Fibroblast of skin of scalp (primary cell): Measurements from ENCODE around the gene SEMA5A.
A peak's percentile ranks its signal among the peaks of the same experiment; 100 is the strongest.

Experiments used
- DNase-seq: peaks from one replicate; pipeline ENCODE4 v3.0.0-alpha.2; 2013

SEMA5A gene

DNA sequence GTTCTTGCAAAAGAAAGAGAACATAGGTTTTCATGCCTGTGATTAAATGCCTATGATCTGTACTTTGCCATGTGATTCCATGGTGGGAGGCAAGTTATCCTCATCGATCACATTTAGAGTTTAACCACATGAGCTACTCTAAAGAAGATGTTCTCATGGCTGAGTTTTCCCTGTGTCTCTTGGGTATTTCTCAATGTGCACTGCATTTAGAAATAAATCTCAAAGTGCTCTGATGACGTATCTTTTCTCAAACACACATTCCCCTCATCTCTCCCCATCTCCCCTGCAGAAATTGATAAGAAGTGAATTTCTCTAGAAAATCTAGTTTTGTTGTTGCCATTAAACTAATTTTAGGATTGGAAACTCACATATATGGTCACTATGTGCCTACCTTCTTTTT is 282.2 kb downstream of the SEMA5A start:
- DNase-seq: no peak

DNA sequence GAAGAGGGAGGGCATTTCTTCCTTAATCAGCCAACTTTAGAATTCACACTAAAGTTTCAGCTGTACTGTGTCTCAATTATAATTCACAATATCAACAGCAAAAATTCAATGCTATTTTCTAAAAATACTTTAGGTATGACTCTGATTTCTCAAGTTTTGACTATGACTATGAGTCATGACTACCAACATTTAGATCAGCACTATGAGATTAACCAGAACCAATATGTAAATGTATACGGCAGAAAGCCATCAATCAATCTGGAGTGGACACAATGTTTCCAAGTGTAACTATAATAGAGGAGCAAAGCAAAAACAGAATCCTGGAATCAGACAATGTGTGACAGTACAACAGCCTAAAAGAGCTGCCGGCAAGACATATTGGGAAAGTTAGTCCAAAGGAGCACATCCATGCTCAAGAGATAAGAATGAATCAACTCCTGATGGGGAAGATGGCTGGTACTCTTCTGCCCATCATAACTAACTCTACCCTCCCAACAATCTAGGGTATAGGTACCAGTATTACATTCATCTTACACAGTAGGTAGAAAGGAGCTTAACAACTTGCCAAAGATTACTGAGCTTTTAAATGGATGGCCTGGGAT is 294.4 kb downstream of the SEMA5A start:
- peak; percentile 60 for DNase-seq

DNA sequence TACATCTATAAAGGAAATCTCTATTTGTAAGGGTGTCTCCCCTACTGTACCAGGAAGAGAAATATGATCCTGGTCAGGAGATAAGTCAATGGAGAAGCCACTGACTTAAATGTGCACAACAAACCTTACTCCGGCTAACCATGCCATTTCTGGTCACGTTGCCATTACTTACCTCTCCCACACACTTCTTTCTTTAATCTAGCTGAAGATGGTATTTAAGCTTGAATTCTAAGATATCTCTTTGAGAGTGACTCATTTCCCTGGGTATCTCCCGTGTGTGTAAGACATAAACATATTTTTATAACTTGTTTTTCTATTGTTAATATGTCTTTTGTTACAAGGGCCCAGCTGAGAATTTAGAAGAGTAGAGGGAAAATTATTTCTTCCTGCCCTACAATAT is 296.6 kb downstream of the SEMA5A start:
- DNase-seq: no peak

DNA sequence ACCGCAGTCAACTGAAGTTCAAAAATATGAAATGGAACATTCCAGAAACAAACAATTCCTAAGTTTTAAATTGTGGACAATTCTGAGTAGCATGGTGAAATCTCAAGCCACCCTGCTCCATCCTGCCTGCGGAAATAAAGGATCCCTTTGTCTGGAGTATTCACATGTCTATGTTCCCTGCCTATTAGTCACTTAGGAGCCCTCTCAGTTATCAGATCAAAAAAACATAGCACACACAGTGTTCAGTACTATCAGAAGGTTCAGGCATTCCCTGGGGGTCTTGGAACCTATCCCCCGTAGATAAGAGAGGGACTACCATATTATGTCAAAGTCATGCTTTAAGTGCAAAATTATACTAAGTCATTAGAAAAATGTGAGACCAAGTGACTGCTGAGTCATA is 300.8 kb downstream of the SEMA5A start:
- DNase-seq: no peak

DNA sequence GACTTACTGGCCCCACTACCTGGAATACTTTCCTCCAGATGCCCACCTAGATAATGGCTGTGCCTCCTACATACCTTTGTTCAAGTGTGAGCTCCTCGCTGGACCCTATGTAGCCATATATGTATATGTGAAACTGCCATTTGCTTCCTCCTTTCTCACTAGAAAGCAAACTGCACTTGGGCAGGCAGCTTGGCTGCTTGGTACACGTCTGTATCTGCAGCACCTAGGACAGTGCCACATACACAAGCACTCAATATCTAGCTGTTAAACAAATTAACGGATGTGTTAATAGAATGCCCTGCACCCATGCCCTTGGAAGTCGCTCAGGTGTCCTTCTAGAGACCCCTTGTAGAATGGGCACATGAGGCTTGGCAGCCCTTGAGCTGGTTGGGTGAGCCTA is 301.5 kb downstream of the SEMA5A start:
- DNase-seq: no peak

DNA sequence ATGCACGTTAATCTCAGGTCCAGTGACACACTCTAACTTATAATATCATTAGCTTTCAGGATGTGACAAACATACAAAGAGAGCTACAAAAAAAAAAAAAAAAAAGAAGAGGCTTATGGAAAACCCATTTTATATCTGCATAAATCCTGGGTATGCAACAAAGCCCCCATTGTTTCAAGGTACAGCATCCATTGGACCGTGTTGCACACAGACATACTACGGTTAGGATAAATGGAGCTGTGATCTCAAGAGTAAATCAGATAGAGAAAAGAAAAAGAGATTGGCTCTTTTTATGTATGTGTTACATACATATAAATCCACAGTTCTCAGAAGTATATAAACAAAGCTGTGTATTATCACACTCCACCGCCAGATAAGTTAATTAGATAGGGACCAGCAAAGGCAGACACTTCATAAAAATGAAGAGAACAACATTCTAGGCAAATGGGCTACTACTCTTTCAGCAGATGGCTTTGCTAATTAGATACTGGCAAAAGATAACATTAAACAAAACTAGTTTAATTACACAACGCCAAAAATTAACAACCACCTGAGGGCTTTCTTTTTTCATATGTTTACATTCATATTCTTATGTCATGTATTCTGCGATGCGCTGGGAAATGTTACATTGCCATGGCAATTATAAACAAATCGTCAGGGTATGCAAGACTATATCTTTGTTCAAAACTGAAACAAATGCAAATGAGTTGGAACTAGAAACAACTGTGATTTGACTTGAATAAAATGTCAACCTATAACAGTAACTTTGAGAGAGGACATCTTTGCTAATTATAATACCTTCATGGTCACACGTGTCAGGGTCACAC is 304.2 kb downstream of the SEMA5A start:
- no peak for DNase-seq

DNA sequence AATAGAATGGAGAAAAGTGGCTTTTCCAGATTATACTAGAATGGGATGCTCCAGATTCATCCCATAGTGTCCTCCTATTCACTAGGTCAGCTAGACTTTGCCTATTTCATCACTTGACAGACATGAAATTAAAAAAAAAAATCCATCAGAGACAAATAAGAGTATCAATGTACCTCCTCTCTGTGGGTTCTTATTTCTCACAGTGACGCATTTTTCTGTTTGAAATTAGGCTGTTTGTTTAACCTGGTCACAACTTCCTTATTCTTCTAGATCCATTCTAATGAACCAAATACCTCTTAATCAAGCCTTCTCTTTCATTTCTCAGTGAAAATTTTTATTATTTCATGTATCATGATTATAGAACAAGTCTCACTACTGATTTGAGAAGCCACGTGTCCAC is 305.4 kb downstream of the SEMA5A start:
- DNase-seq: no peak

DNA sequence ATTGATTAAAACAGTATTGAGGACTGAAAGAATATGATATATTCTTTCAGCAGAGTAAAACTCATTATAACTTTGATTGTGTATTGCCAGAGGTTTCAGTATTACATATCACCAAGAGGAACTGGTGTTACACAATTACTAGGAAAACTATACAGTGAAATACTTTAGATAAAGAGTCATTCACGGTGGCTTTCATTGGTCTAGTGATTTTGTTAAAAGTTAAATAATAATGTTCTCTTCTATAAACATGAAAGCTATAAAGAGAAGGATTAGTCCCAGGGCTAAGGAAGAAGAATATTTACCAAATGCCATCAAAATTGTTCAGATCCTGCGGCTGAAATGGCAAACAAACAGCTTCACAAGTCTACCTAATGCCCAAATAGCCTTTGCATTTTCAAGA is 306.2 kb downstream of the SEMA5A start:
- peak; percentile 35 for DNase-seq

DNA sequence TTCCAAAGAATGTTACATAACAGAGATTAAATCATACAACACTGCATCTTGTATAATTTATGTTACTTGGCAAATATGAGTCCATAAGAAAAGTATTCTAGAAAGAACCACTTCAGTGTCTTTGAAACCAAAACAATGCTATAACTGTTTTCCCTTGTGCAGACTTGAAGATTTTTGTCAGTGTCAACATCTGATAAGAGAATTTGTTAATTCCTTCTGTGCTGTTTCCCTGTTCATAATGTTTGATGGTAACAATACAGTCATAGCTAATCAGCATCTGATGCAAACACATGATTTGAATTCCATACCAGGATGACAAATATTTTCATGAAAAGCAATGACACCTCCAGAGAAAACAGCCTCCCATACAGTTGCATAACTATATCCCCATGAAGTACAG is 306.8 kb downstream of the SEMA5A start:
- peak; percentile 17 for DNase-seq

DNA sequence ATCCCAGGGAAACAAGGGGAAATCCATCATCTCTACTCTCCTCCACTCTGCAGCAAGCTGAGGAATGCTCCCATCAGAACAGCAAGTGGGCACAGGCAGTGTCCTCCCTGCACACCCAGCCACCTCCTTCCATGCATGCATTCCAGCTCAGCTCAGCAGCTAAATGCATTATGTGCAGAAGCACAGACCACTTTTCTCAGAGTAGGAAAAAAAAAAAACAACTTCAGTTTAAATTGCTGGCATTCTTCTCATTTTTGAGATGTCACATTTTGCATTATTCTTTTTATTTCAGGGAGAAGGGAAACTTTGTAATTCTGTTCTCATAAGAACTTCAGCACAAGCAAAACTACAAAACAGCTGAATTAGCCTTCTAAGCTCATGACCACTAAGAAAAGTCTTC is 312.2 kb downstream of the SEMA5A start:
- peak; percentile 83 for DNase-seq

DNA sequence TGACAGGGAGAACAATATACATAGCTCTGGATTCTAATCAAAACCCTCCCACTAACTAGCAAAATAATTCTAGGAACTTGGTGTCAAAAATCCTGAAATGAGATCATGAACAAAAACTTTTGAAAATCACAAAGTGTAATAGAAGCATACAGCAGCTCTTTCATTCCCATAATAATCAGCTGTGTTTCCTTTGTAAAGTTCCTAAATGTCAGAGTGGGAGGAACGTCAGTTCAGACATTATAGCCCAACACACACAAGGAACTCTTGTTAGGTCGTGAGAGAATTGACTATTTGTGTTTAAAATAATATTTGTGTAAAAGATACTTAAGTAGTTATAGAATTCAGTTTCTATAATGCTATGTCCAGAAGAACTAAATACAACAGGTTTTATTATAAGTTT is 312.8 kb downstream of the SEMA5A start:
- no peak for DNase-seq

DNA sequence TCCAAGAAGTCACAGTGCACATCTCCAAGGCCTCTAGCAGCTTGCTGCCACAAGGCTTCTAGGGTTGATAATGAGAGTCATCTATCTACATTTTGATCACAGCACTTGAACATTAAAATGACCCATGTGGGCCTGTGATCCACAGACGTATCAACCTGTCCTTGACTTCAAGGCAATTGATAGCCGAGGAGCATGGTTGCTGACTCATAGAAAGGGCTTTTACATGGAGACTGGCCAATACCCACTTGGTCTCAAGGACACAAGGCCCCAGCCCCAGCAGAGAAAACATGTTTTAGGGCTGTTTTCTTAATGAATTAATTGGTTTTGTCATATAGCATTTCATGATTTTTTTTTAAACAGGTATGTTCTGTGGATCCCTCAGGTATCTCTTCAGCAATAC is 314.0 kb downstream of the SEMA5A start:
- no peak for DNase-seq

DNA sequence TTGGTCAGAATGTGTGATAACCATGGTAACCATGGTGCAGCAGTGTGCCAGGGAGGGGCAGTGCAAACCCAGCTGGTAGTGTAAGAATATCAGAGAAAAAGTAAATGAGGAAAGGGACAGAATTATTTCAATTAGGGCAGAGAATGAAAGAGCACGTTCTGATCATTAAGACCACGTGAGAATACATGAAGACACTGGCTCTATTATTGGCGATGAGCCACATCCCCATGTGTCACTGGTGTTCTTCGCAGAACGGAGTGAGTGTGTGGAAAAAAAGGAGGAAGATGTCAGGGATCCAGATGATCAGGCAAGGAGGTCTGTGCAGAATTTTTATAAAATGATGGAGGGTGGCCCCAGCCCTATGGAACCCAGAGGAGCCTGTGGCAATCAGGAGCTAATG is 315.5 kb downstream of the SEMA5A start:
- no peak for DNase-seq

DNA sequence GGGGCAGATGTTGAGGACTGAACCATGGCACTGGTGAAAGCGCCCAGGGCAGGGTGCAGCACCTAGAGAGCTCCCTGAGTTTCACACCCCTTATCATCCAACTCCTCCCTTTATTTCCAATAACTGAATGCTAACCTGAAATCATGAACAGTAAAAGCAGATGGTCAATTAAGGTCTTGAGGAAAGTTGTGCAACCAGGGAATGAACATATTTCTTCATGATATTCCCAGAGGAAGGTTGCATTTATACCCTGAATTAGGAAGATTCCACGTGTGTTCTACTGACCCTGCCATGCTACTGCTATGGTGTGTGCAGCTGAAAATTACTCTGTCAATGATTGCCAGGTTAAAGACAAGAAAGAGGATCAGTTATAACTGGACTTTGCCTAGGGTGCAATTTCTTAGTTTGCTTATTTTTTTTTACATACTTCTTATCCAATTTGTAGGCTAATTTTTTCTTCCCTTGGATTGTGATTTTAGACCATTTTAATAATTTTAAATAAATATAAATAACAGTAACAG is 319.8 kb downstream of the SEMA5A start:
- DNase-seq: no peak

DNA sequence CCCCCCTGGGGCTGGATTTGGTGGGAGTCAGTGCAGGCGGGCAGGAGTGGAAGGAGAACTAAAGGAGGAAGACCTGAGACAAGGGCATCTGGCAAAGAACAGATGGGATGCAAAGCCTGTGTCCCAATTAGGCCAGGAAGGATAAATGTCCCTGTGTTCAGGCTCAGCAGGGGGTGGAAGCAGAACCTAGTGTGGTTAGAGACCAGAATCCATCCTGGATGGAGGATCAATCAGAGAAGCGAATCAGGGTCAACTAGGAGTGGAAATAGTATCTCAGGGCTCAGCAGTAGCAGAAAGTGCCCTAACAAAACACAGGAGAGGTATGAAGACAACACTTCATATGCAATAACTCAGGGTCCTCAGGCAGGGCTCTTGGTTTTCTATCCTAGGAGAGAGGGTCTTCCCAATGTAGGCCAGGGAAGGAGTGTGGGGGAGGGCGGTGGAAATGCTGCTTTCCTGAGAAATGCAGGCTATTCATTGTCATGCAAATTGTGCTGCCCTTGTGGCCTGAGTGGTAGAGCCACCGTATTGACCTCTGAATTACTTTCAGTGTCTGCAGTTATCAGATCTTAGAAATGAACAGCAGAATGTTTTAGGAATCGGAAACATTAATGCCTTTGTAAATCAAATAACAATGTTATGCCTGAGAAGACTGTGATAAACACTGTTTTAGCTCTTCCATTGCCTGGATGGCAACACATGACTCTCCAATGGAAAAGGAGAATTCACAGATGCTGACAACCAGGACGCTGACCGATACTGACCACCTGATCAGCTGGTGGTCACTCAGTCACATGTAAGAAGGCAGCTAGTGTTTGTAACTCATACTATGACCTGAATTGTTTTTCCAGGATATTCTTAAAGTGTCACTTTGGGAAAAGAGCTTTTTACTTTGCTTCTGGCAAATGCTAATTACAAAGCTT is 323.6 kb downstream of the SEMA5A start:
- DNase-seq: no peak

DNA sequence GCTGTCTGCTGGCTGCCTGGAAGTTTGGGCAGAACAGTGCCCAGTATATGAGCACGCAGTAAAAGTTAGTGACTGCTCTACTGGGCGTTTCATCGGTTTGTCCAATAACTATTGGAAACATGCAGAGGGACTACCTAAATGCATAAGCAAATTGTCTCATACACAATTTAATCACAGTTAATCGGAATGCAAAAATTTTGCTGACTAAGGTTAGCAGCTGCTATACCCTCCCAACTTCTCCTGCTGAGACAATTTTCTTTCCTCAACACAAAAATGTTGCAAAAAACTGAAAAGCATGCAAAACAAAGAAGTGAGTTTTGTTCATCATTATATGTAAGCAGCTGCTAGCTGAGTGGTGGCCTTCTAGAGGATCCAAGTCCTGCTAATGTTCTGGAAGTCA is 327.5 kb downstream of the SEMA5A start:
- no peak for DNase-seq

DNA sequence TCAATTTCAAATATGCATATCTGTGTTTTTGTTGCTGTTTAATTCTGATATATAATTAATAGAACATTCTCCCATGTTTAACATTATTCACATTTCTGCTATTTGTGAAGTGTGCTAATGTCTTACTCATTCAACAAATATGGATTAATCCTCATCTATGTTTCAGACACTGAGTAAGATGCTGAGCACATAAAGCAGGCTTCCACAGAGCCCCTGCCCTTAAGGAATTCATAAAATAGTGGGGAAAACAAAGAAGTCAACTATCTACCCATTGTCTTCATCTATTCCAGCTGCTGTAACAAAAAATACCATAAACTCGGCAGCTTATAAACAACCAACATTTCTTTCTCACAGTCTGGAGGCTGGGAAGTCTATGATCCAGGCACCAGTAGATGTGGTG is 333.3 kb downstream of the SEMA5A start:
- DNase-seq: peak; percentile 57

DNA sequence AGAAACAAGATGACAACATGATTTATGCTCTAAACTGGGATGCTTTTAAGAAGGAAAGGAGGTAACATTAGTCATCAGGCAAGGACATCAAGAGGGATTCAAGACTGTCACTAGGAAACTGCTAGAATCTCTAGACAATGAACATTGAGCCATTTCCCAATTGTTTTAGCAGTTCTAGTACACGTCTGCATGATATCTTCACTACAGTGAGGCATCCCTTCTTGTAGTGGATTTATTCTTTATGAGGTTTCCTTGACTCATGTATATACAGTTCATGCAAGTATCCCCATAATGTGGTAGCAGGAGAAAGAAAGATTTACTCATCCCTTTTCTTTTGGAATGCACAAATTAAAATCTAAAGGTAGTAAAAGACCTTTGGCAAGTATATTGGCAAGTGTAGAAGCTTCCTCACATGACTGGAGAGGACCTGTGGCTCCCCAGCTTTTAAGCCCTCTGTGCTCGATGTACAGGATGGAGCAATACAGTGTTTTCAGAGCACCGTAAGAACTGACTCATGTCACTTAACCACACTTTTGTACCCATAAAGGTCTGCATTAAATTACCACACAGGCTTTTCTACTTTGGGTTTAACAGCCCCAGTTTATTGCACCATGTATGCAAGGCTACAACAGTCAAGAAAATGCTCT is 335.9 kb downstream of the SEMA5A start:
- peak; percentile 14 for DNase-seq

DNA sequence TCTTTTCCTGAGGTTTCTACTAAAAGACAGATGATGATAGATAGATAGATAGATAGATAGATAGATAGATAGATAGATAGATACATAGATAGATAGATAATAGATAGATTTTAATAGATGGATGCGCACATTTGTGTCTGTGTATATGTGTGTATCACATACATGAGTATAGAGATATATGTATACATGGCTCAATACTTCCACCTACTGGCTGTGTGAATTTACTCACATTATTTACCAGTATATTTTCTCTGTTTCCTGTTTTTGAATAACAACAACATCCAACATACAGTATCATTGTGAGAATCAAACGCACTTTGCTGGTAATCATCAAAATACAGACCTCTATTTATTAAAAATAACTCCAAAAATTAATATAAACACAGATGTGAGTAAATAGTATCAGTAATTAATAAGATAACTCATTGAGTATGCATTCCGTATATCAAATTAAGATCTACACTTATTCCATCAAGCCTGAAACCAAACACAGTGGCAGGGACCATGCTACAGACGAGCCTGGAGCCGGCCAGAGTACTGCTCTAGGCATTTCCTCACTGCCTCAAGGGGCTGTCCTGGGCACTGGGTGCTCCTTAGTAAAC is 338.0 kb downstream of the SEMA5A start:
- DNase-seq: peak; percentile 66

DNA sequence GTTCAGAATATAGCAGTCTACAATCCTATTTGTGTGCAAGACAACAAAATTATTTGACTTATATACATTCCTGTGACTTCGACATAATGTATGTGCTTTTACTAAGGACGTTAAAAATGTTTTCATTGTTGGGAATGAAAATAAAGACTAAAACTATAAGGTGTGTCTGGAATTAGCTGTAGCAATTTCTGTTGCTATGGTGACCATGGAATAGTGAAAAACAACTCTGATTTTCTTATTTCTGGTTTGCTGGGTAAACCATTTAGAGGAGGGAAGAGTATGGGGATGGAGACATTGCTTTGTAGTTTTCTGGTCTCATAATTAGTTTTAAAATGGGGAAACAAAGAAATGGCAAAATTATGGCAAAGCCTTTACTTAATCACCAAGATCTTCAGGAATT is 343.2 kb downstream of the SEMA5A start:
- no peak for DNase-seq

DNA sequence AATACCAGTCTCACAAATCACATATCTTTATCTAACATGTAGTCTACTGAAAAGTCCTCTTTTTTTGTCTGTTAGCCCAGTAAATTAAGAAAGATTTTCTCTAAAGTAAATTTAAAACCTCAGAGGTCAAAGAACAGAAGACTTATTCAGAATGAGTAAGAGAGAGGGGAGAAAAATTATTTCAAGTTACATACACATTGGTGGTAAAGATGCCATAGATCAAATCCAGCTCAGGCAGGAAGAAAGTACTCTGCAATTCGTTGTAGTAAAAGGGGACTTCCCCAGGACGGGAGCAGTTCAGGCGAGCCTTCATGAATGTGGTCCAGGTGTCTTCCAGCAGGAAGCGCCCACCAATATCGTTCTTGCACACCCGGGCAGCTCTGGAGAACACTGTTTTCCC is 344.1 kb downstream of the SEMA5A start:
- no peak for DNase-seq

DNA sequence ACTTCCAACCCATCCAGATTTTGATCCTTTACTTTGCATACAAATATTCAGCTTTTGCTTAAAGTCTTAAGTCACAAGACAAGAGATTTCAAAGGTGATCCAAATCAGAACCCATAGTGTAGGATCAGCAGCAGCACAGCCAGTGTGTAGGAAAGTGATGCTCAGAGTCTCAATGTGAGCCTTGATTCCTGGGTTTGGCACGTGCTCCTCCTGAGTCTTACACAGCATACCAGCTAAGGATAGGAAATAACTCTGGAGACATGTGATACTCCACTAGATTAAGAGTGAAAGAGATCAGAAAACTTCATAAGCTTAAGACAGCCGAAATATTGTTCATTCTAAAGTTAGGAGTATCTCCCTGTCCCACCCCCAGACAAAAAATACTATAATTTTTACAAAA is 344.9 kb downstream of the SEMA5A start:
- no peak for DNase-seq
